HG02981 (cell line): Measurements from ENCODE around the gene UCK2.
A peak's percentile ranks its signal among the peaks of the same experiment; 100 is the strongest.

ENCODE experiments used
- ATAC-seq: cut with Tn5 transposase; IDR thresholded peaks from one replicate; pipeline ENCODE4 v1.9.1; 2021; ENCODE audit warnings: mild to moderate bottlenecking, moderate library complexity; ENCODE audit not compliant: unreplicated experiment

The UCK2 gene

GRCh38 chr1:165928075-165928731, 100.8 kb downstream of the UCK2 start:
- ATAC-seq, result peak; percentile 36

- no peak for ATAC-seq
Observed at GRCh38 chr1:165930961-165931360, 103.5 kb downstream of the UCK2 start.

- ATAC-seq, result no peak
Observed at GRCh38 chr1:165933446-165934170, 106.2 kb downstream of the UCK2 start.

- ATAC-seq, result no peak
Observed at GRCh38 chr1:165936542-165936941, 109.1 kb downstream of the UCK2 start.

- no peak for ATAC-seq
Observed at GRCh38 chr1:165937829-165938228, 110.4 kb downstream of the UCK2 start.

GRCh38 chr1:165938844-165939243, 111.4 kb downstream of the UCK2 start:
- no peak for ATAC-seq

- ATAC-seq, result no peak
Observed at GRCh38 chr1:165941531-165941930, 114.1 kb downstream of the UCK2 start.

GRCh38 chr1:165942062-165942461, 114.6 kb downstream of the UCK2 start:
- no peak for ATAC-seq

GRCh38 chr1:165942927-165943597, 115.6 kb downstream of the UCK2 start:
- ATAC-seq, result no peak

- no peak for ATAC-seq
Observed at GRCh38 chr1:165945911-165946310, 118.5 kb downstream of the UCK2 start.

- ATAC-seq, result no peak
Observed at GRCh38 chr1:165947797-165948455, 120.5 kb downstream of the UCK2 start.

- no peak for ATAC-seq
Observed at GRCh38 chr1:165949335-165950130, 122.1 kb downstream of the UCK2 start.

GRCh38 chr1:165954940-165955339, 127.5 kb downstream of the UCK2 start:
- no peak for ATAC-seq

- no peak for ATAC-seq
Observed at GRCh38 chr1:165958306-165958705, 130.9 kb downstream of the UCK2 start.

GRCh38 chr1:165960136-165960535, 132.7 kb downstream of the UCK2 start:
- no peak for ATAC-seq

GRCh38 chr1:165960881-165961280, 133.5 kb downstream of the UCK2 start:
- no peak for ATAC-seq
